K562 (cell line): ENCODE measurements around the gene SYTL2.

Source experiments
- CTCF ChIP-seq, 3 experiments: IDR thresholded peaks in 2 of 3; conservative IDR thresholded peaks in 1 of 3; 2 replicates each; pipeline ENCODE4 v1.5.1; 2011 to 2012; ENCODE audit warnings: low read length in 3 of 3, mild to moderate bottlenecking in 3 of 3, control low read depth in 2 of 3, improper control_type of control experiment in 1 of 3, inconsistent platforms in 1 of 3, low read depth in 1 of 3, mixed read lengths in 1 of 3, moderate library complexity in 1 of 3; ENCODE audit not compliant: insufficient read depth in 2 of 3
- JUN ChIP-seq, 2 experiments: sonication (generic) in 1 of 2; formaldehyde crosslinking in 1 of 2; IDR thresholded peaks; 2 replicates each; pipeline versions ENCODE4 v1.6.1 to v1.8.0; 2012 to 2022; ENCODE audit warnings: borderline replicate concordance in 2 of 2, mild to moderate bottlenecking in 2 of 2, improper control_type of control experiment in 1 of 2, low read depth in 1 of 2, low read length in 1 of 2, missing genetic modification reagents in 1 of 2

- TF ChIP-seq CTCF (IDR thresholded peaks at IDR 0.05 in 2 of 3, conservative IDR thresholded peaks at IDR 0.05 in 1 of 3; ENCODE audit: insufficient read depth in 2 of 3, low read depth in 1 of 3, low read length in 3 of 3), result no peak
- no peak for TF ChIP-seq JUN (IDR thresholded peaks at IDR 0.05; ENCODE audit: borderline replicate concordance, low read depth, low read length)
- TF ChIP-seq JUN (CRISPR knock-in tag; IDR thresholded peaks at IDR 0.05; ENCODE audit: borderline replicate concordance), result no peak
Measured at GRCh38 chr11:85806876-85807275, 4.1 kb downstream of the SYTL2 start.
